DMS53 (cell line): Measurements from ENCODE around the gene NOD1.
A peak's percentile ranks its signal among the peaks of the same experiment; 100 is the strongest.

Experiments
- DNase-seq: peaks from one replicate; lab custom pipeline; 2025; lab: John Stamatoyannopoulos, UW

Gene NOD1

GRCh38 chr7:30470163-30470770 is 8.3 kb downstream of the NOD1 start:
- DNase-seq, result peak; percentile 95

GRCh38 chr7:30469303-30469702 is 9.3 kb downstream of the NOD1 start:
- DNase-seq, result peak; percentile 77

- no peak for DNase-seq
Observed at GRCh38 chr7:30468791-30469190, 9.8 kb downstream of the NOD1 start.

- no peak for DNase-seq
Observed at GRCh38 chr7:30468041-30468440, 10.5 kb downstream of the NOD1 start.

- no peak for DNase-seq
Observed at GRCh38 chr7:30467271-30467670, 11.3 kb downstream of the NOD1 start.

- no peak for DNase-seq
Observed at GRCh38 chr7:30466266-30466665, 12.3 kb downstream of the NOD1 start.

GRCh38 chr7:30465811-30466180 is 12.8 kb downstream of the NOD1 start:
- DNase-seq, result peak; percentile 32

GRCh38 chr7:30465046-30465810 is 13.4 kb downstream of the NOD1 start:
- no peak for DNase-seq

- DNase-seq, result no peak
Observed at GRCh38 chr7:30464231-30464671, 14.3 kb downstream of the NOD1 start.

GRCh38 chr7:30463405-30464145 is 15.0 kb downstream of the NOD1 start:
- no peak for DNase-seq

- DNase-seq, result no peak
Observed at GRCh38 chr7:30462179-30462578, 16.4 kb downstream of the NOD1 start.

- no peak for DNase-seq
Observed at GRCh38 chr7:30460246-30460633, 18.3 kb downstream of the NOD1 start.

GRCh38 chr7:30459591-30460245 is 18.9 kb downstream of the NOD1 start:
- DNase-seq, result no peak

GRCh38 chr7:30458311-30458710 is 20.3 kb downstream of the NOD1 start:
- DNase-seq, result no peak

- no peak for DNase-seq
Observed at GRCh38 chr7:30453921-30454320, 24.7 kb downstream of the NOD1 start.

GRCh38 chr7:30453016-30453415 is 25.6 kb downstream of the NOD1 start:
- no peak for DNase-seq

- DNase-seq, result no peak
Observed at GRCh38 chr7:30452280-30452930, 26.2 kb downstream of the NOD1 start.

- no peak for DNase-seq
Observed at GRCh38 chr7:30451539-30452279, 26.9 kb downstream of the NOD1 start.

GRCh38 chr7:30450983-30451497 is 27.5 kb downstream of the NOD1 start:
- no peak for DNase-seq

- no peak for DNase-seq
Observed at GRCh38 chr7:30450240-30450982, 28.2 kb downstream of the NOD1 start.
